Fibroblast of skin of left quadriceps (primary cell): ENCODE results near the gene EEF1G.
"Not testable (repeated sequence)": the region's sequence is repeated elsewhere in the genome, so short reads cannot be mapped to it uniquely, and the experiment has no call there.

Experiments used
- DNase-seq, 2 experiments: peaks; one replicate each; pipeline ENCODE4 v3.0.0-alpha.2; 2013; ENCODE audit warnings: low read depth in 2 of 2

The EEF1G gene

GRCh38 chr11:62573592-62574362 is at the start of gene EEF1G:
EEF1G (minus strand) TSS chr11:62573891; CDS start chr11:62573842, 49 bp downstream.
- DNase-seq, result peak; percentile 100

DNA sequence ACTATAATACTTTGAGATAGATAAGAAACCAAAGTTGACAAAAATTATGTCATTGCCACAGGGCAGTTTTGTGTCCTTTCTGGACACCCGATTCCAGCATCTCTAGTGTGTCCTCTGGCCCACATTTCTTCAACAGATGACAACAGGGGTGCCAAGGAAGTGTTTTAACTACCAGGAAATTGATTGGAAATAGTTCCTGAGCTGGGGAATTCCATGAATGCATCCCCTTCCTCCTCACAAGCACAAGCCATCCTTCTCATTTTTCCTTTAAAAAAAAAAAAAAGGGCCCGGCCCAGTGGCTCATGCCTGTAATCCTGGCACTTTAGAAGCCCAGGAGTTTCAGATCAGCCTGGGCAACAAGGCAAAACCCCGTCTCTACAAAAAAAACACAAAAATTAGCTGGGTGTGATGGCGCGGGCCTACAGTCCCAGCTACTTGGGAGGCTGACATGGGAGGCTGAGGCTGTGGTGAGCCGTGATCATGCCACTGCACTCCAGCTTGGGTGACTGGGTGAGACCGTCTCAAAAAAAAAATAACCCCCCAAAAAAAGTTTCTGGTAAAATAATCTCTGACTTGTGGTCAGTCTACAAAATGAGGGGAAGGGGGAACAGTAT is 48.9 kb upstream of the EEF1G start:
- DNase-seq, result no peak

DNA sequence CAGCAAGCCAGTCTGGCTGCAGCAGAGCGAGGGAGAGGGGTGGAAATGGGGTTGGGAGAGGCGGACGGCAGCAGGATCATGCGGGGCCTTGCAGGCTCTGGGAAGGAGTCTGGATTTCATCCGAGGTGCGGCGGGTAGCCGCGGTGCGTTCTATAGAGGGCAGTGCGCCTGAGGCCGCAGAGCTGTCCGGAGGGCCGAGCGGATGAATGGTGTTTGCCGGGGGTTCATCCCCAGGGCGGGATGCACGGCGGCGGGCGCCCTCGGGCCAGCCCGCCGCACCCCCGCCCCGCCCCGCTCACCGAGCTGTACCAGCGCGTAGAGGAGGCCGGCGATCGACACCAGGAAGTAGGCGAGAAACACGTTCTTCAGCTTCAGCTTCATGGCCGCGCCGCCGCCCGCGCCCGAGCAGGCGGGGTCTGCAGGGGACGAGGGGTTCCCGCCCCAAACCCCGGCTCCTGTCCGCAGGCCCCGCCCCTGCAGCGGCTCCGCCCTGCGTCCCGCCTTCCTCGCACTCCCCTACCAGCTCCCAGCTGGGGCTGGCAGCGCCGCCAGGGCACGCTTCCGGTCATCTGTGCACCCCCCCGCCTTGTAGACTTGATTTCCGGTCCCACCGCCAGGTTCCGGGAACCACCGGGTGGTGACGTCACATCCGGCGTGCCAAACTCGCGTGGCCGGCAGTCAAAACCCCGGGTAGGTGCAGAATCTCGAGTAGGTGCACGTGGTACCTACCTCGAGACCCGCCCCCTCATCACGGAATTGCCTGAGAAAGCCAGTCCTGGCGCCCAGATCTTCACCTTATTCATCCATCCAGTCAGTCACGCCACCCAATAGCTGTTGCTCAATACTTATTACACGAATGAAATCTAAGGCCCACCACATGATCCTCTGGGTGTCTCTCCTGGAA is 48.1 kb upstream of the EEF1G start, which contains the start of gene B3GAT3:
Gene B3GAT3 (minus strand): TSS at position 420 of the 904 bp plus-strand sequence. CDS start 39 bp downstream, at position 381.
- DNase-seq, result peak; percentile 86 to 88

GRCh38 chr11:62621027-62621566 is 47.4 kb upstream of the EEF1G start:
- no peak for DNase-seq

DNA sequence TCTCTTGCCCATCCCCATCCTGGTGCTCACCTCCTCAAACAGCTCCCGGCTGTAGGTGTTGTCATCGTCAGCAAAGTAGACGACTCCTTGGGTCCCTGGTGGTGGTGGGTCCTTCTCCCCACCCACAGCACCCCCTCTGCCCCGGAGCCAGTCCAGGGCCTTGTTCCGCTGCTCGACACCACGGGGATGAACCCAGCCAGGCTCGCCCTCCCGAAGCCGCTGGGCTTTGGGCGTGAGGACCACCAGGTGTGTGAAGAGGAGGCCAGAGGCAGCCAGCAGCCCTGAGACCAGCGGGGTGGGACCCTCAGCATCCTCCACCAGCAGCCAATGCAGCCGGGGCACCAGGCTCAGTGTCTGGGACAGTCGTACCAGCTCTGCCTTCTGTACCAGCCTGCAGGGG is 43.3 kb upstream of the EEF1G start:
- not testable (repeated sequence) for DNase-seq

- DNase-seq, result no peak
These were observed 41.8 kb upstream of the EEF1G start for GRCh38 chr11:62615521-62615920.

DNA sequence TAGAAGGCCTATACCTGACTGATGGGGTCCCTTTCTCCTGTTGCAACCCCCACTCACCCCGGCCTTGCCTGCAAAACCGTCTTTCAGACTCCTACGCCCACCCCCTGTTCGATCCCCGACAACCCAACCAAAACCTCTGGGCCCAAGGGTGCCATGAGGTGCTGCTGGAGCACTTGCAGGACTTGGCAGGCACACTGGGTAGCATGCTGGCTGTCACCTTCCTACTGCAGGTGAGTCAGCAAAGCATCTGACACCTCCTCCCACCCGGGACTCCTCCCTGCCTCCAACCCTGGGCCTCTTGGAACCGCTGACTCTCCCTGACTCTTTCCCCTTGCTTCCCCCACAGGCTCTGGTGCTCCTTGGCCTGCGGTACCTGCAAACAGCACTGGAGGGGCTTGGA is 40.6 kb upstream of the EEF1G start:
- DNase-seq, result no peak

DNA sequence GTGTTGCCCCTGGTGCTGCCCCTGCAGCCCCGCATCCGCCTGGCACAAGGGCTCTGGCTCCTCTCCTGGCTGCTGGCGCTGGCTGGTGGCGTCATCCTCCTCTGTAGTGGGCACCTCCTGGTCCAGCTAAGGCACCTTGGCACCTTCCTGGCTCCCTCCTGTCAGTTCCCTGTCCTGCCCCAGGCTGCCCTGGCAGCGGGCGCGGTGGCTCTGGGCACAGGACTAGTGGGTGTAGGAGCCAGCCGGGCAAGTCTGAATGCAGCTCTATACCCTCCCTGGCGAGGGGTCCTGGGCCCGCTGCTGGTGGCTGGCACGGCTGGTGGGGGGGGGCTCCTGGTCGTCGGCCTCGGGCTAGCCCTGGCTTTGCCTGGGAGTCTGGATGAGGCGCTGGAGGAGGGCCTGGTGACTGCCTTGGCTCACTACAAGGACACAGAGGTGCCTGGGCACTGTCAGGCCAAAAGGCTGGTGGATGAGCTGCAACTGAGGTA is 39.6 kb upstream of the EEF1G start:
- no peak for DNase-seq

GRCh38 chr11:62612366-62613290 is 38.9 kb upstream of the EEF1G start, which contains the start of the genes EML3 and ROM1:
EML3 (minus strand) TSS chr11:62612775; CDS start chr11:62612457, 318 bp downstream.
ROM1 (plus strand) TSS chr11:62613257; CDS start chr11:62613282, 25 bp downstream.
- peak; percentile 46 to 49 for DNase-seq

DNA sequence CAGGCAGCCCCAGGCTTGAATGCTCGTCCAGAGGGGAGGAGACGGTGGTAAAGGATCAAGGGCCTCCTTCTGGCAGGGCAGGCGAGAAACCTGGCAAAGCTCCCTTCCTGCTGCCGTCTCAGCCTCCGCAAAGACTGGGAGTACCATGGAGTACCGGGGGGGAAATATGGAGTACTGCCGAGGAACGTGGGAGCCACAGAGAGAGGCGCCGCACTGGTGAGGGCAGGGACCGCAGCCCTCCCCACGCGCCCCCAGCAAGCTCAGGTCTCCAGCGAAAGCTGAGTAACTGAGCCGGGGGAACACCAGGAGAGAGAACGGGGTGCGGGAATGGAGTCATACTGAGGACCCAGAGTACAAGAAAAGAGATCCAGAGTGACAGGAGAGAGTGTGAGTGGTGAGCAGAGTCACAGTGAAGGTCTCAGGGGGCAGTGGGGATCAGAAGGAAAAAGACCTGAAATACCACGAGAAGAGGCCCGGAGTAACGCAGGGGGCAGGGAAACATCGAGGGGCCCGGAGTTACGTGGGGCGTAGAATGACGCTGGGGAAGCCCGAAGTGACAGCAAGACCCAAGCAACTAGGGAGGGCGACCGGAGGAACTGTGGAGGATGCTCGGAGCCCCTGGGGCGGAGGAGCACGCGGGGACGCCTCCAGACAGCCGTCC is 38.1 kb upstream of the EEF1G start:
- DNase-seq, result no peak

- DNase-seq, result no peak
These were observed 37.4 kb upstream of the EEF1G start for GRCh38 chr11:62610814-62611704.

DNA sequence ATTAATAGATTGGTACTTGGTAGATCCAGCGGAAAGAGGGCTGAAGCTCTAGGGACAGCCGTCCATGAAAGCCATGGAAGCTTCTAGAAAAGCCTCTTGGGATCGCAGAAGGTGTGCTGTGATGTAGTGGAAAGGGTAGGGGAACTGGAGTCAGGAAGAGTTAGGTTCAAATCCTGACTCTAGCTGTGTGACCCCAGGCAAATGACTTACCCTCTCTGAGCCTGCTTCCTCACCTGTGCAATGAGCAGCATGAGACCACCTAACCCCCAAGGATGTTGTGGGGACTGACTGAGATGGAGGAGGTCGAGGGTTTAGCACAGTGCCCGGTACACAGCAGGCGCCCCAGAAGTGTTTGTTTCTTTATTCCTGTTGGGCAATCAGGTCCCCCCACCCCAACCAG is 36.7 kb upstream of the EEF1G start:
- no peak for DNase-seq

- DNase-seq, result no peak
These were observed 35.1 kb upstream of the EEF1G start for GRCh38 chr11:62608776-62609175.

GRCh38 chr11:62607714-62608113 is 34.0 kb upstream of the EEF1G start:
- DNase-seq, result no peak

GRCh38 chr11:62605902-62606301 is 32.2 kb upstream of the EEF1G start:
- no peak for DNase-seq

DNA sequence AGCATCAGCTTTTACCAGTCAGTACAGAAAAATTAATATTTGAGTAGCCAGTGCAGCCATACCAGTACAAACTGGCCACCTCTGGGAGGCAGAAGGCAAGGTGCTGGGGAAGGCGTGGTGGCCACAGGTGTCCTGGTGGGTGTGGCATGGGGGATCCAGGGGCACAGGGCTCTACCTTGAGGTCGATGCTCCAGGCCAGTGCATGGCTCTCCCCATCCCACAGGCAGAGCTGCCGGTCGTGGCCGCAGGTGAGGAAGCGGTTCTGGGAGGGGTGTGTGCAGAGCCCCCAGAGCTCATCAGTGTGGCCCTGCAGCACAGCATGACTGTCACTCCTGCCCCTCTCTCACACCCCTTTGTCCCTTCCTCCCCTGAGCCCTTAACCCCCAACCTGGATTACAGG is 31.8 kb upstream of the EEF1G start:
- DNase-seq, result no peak

DNA sequence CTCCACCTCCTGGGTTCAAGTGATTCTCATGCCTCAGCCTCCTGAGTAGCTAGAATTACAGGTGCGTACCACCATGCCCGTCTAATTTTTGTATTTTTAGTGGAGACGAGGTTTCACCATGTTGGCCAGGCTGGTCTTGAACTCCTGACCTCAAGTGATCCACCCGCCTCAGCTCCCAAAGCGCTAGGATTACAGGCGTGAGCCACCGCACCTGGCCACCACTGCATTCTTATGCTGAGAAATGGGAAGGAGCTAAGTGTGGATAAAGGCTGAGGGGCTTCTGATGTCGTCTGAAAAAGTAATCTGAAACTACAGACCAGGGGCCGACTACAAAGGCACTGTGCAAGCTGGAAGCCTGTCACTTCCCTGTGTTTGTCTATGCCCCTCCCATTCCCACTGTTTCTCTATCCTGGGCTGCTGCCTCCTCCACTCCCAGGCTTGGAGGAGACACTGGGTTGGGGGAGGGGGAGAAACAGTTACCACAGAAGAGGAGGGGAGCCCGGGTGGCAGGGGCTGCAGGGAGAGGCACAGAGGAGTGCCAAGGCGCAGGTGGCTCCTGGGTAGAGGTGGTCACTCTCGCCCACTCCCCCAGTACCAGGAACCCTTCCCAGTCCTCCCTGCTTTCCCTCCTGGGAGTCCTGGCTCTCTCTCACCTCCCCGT is 30.9 kb upstream of the EEF1G start:
- DNase-seq, result no peak

GRCh38 chr11:62603776-62604299 is 30.1 kb upstream of the EEF1G start:
- DNase-seq, result no peak
